Heart right ventricle (tissue), 12 donors: ENCODE results near the gene TMEM186. TPM values are rescaled to one million over a fixed set of nuclear protein-coding genes. Genes with fewer than 3 reads are reported as not detected.

ENCODE experiments used
- polyA plus RNA-seq, 2 donors: library from polyadenylated mRNA; stranded (reverse); fragments of 200-250 nt; gene quantifications; one replicate each; pipeline ENCODE4 v1.2.3, GENCODE V29; 2013
- total RNA-seq, 10 donors: library from RNA; stranded (reverse); fragmentation: NEBNext Ultra II Directional in 3 of 10; extraction: Animal tissue kit (Norgen Biotek cat#: 25700) in 3 of 10; gene quantifications; one replicate each; pipeline versions ENCODE4 v1.2.1 to v1.2.4, GENCODE V29; 2021 to 2023
- donor health status: ischemic (EF 13 %, LVEDD 7.1; RV severe dilation, severe dysfunction).
- donor health status: healthy with polysubstance abuse.
- donor health status: DM: no; HTN: yes; CAD: no.
- donor health status: DM: no; HTN: no; CAD: no.
- donor health status: ischemic (EF 25% LVEDD 6.9; RV normal size, moderate dysfunction).
- donor health status: ischemic (EF 25% LVEDD 5.7; RV mildly dilated, moderate dysfunction).
- donor health status: healthy.
- donor health status: nonischemic (EF 11% LVEDD 7.7; RV severe dilation, severe dysfunction).
- donor health status: DM: yes; HTN: yes; CAD: no.
- donor health status: PGD.
- donor health status: ischemic (EF 29% LVEDD 5.4; RV normal size, mild dysfunction).
- donor health status: nonischemic (EF 23%, LVEDD 6.1; RV moderate dilation, normal function).

Gene TMEM186
- total and polyA plus RNA-seq, 12 donors = 7.5 to 15.1 (median 13.9) TPM

Other genes starting within 250 kb of the TMEM186 start
- gene TMEM114, start 207.1 kb downstream of the TMEM186 start, total RNA-seq = under 1 TPM in 2 of 10 donors, not detected in 8; 0.34 to 0.37 TPM
- not detected for gene TMEM114, start 207.1 kb downstream of the TMEM186 start, polyA plus RNA-seq
- gene METTL22, start 175.9 kb downstream of the TMEM186 start, total RNA-seq = 10 to 100 TPM; 23.5 to 36.4 (median 32.9) TPM
- gene METTL22, start 175.9 kb downstream of the TMEM186 start, polyA plus RNA-seq = 10 to 100 TPM; 53.3 to 64.5 TPM
- gene ABAT, start 123.0 kb downstream of the TMEM186 start, total RNA-seq = 10 to 100 TPM in 7 of 10 donors, 1 to 10 TPM in 3; 3.7 to 35.9 (median 17.7) TPM
- 10 to 100 TPM in 1 of 2 donors, 1 to 10 TPM in 1; 2.2 to 10.3 TPM for gene ABAT, start 123.0 kb downstream of the TMEM186 start, polyA plus RNA-seq
- gene PMM2, start 200 bp upstream of the TMEM186 start, total RNA-seq = 10 to 100 TPM; 11.5 to 25.9 (median 13.9) TPM
- 10 to 100 TPM in 1 of 2 donors, 1 to 10 TPM in 1; 9.4 to 24.6 TPM for gene PMM2, start 200 bp upstream of the TMEM186 start, polyA plus RNA-seq
- 10 to 100 TPM; 12.7 to 35.7 (median 24.8) TPM for gene CARHSP1, start 71.4 kb upstream of the TMEM186 start, total RNA-seq
- gene CARHSP1, start 71.4 kb upstream of the TMEM186 start, polyA plus RNA-seq = 10 to 100 TPM; 40.8 to 76.3 TPM
- not detected for gene LITAFD, start 84.7 kb upstream of the TMEM186 start, total RNA-seq
- gene LITAFD, start 84.7 kb upstream of the TMEM186 start, polyA plus RNA-seq = not detected
- gene USP7, start 166.3 kb upstream of the TMEM186 start, total RNA-seq = 10 to 100 TPM; 59.0 to 84.8 (median 67.1) TPM
- 10 to 100 TPM; 22.2 to 24.9 TPM for gene USP7, start 166.3 kb upstream of the TMEM186 start, polyA plus RNA-seq